HEK293 (cell line): ENCODE measurements around the gene SIRPB2.
"Not testable (repeated sequence)": the region's sequence is repeated elsewhere in the genome, so short reads cannot be mapped to it uniquely, and the experiment has no call there.

Experiments
- CTCF ChIA-PET: fragments of 350-600 bp; formaldehyde crosslinking; extraction: SDS; loops from one replicate; lab custom pipeline; 2021; ENCODE audit warnings: antibody characterized with exemption; lab: Yijun Ruan, JAX
- POLR2A ChIA-PET: fragments of 300-600 bp; formaldehyde crosslinking; extraction: SDS; loops from one replicate; lab custom pipeline; 2020; ENCODE audit warnings: antibody characterized with exemption, inconsistent platforms; lab: Yijun Ruan, JAX
- H3K27ac ChIP-seq: fragments of 200-500 bp; sonication (Bioruptor generic); 2 replicates; pipeline ENCODE4 v1.5.1; 2014; ENCODE audit warnings: low read depth, low read length, control low read depth, inconsistent platforms; ENCODE audit errors: extremely low read depth
- H3K36me3 ChIP-seq, 2 experiments: fragments of 200-500 bp in 1 of 2; sonication (Bioruptor generic) in 1 of 2; 1 replicate in 1 of 2; 2 replicates in 1 of 2; pipeline ENCODE4 v1.5.1; 2014 to 2017; ENCODE audit warnings: inconsistent platforms in 2 of 2, low read length in 2 of 2; ENCODE audit not compliant: control insufficient read depth in 2 of 2, insufficient read depth in 1 of 2
- H3K4me1 ChIP-seq: fragments of 200-500 bp; sonication (Bioruptor generic); 2 replicates; pipeline ENCODE4 v1.5.1; 2014; ENCODE audit warnings: mild to moderate bottlenecking, low read length, inconsistent platforms; ENCODE audit not compliant: control insufficient read depth, insufficient read depth
- H3K4me3 ChIP-seq: 2 replicates; pipeline ENCODE4 v1.5.1; 2011; ENCODE audit warnings: low read depth, mild to moderate bottlenecking, control low read depth, low read length, moderate library complexity
- H3K9me3 ChIP-seq: fragments of 200-500 bp; sonication (Bioruptor generic); 2 replicates; pipeline ENCODE4 v1.5.1; 2014; ENCODE audit warnings: low read depth, low read length, inconsistent platforms; ENCODE audit not compliant: control insufficient read depth, insufficient read depth
- IKZF3 ChIP-seq: fragments of 450-650 bp; IDR thresholded peaks from 2 replicates; pipeline ENCODE4 v1.5.0; 2018; ENCODE audit warnings: missing biosample characterization, mild to moderate bottlenecking, missing genetic modification characterization, moderate library complexity
- INSM2 ChIP-seq: fragments of 450-650 bp; formaldehyde crosslinking; IDR thresholded peaks from 2 replicates; pipeline ENCODE4 v1.5.1; 2016; ENCODE audit warnings: missing biosample characterization, missing genetic modification characterization
- REST ChIP-seq: fragments of 450-650 bp; formaldehyde crosslinking; IDR thresholded peaks from 2 replicates; pipeline ENCODE4 v1.5.1; 2016; ENCODE audit warnings: missing biosample characterization, missing genetic modification characterization
- SP3 ChIP-seq: fragments of 450-650 bp; formaldehyde crosslinking; IDR thresholded peaks from 2 replicates; pipeline ENCODE4 v1.5.1; 2016; ENCODE audit warnings: missing biosample characterization, missing genetic modification characterization
- ZNF121 ChIP-seq: fragments of 450-650 bp; formaldehyde crosslinking; IDR thresholded peaks from 2 replicates; pipeline ENCODE4 v1.5.1; 2016; ENCODE audit warnings: missing biosample characterization, missing genetic modification characterization
- ZNF140 ChIP-seq: fragments of 450-650 bp; formaldehyde crosslinking; IDR thresholded peaks from 2 replicates; pipeline ENCODE4 v1.5.1; 2016; ENCODE audit warnings: missing biosample characterization, missing genetic modification characterization
- ZNF175 ChIP-seq: fragments of 450-650 bp; formaldehyde crosslinking; IDR thresholded peaks from 2 replicates; pipeline ENCODE4 v1.5.1; 2016; ENCODE audit warnings: missing biosample characterization, missing genetic modification characterization
- ZNF248 ChIP-seq: fragments of 450-650 bp; formaldehyde crosslinking; IDR thresholded peaks from 2 replicates; pipeline ENCODE4 v1.5.1; 2017; ENCODE audit warnings: missing biosample characterization, missing genetic modification characterization
- ZNF335 ChIP-seq: fragments of 450-650 bp; formaldehyde crosslinking; conservative IDR thresholded peaks from 2 replicates; pipeline ENCODE4 v1.5.1; 2016; ENCODE audit warnings: missing biosample characterization, missing genetic modification characterization
- ZNF362 ChIP-seq: fragments of 450-650 bp; formaldehyde crosslinking; IDR thresholded peaks from 2 replicates; pipeline ENCODE4 v1.5.1; 2016; ENCODE audit warnings: missing biosample characterization, missing genetic modification characterization
- ZNF423 ChIP-seq: fragments of 450-650 bp; formaldehyde crosslinking; IDR thresholded peaks from 2 replicates; pipeline ENCODE4 v1.5.1; 2016; ENCODE audit warnings: missing biosample characterization, missing genetic modification characterization
- ZNF529 ChIP-seq: fragments of 450-650 bp; formaldehyde crosslinking; IDR thresholded peaks from 2 replicates; pipeline ENCODE4 v1.5.1; 2017; ENCODE audit warnings: missing genetic modification characterization, missing biosample characterization; ENCODE audit not compliant: insufficient replicate concordance
- ZNF707 ChIP-seq: fragments of 450-650 bp; formaldehyde crosslinking; IDR thresholded peaks from 2 replicates; pipeline ENCODE4 v1.5.1; 2016; ENCODE audit warnings: missing biosample characterization, missing genetic modification characterization
- ZSCAN16 ChIP-seq: fragments of 450-650 bp; formaldehyde crosslinking; IDR thresholded peaks from 2 replicates; pipeline ENCODE4 v1.5.1; 2016; ENCODE audit warnings: missing biosample characterization, missing genetic modification characterization
- TF ChIP-seq, protein P1 (sequence below): fragments of 450-650 bp; formaldehyde crosslinking; IDR thresholded peaks from 2 replicates; pipeline ENCODE4 v1.5.1; 2016; ENCODE audit warnings: missing biosample characterization, missing genetic modification characterization

Gene SIRPB2

GRCh38 chr20:1499528-1500420 is 8.6 kb upstream of the SIRPB2 start:
- Histone ChIP-seq H3K4me1 (peaks cover under 1% of the 10 kb centered on the region; the same call in 1 of the 2 replicates), H3K9me3 (no peaks in the 10 kb centered on the region; the same call in 1 of the 2 replicates), H3K36me3 (no peaks in the 10 kb centered on the region), H3K27ac (no peak overlapping the region), H3K4me3 (no peak overlapping the region)
- TF ChIP-seq INSM2 (tag by site-specific recombination) (no peak), ZNF175 (tag by site-specific recombination) (no peak), ZNF423 (tag by site-specific recombination) (no peak), ZNF140 (tag by site-specific recombination) (no peak), ZNF529 (tag by site-specific recombination) (no peak), ZSCAN16 (no peak), SP3 (no peak)
- TF ChIP-seq, protein P1, sequence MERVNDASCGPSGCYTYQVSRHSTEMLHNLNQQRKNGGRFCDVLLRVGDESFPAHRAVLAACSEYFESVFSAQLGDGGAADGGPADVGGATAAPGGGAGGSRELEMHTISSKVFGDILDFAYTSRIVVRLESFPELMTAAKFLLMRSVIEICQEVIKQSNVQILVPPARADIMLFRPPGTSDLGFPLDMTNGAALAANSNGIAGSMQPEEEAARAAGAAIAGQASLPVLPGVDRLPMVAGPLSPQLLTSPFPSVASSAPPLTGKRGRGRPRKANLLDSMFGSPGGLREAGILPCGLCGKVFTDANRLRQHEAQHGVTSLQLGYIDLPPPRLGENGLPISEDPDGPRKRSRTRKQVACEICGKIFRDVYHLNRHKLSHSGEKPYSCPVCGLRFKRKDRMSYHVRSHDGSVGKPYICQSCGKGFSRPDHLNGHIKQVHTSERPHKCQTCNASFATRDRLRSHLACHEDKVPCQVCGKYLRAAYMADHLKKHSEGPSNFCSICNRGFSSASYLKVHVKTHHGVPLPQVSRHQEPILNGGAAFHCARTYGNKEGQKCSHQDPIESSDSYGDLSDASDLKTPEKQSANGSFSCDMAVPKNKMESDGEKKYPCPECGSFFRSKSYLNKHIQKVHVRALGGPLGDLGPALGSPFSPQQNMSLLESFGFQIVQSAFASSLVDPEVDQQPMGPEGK (tag by site-specific recombination): no peak
- ChIA-PET CTCF (interaction anchor here (0.5 to 2.6 kb wide), 3 partner anchors 9 to 254 kb away, joined by 3 to 12 read pairs (median 11); partner anchors contain the start of gene NSFL1C), POLR2A (interaction anchor here (0.8 kb wide), 1 partner anchor 277 kb away, joined by 3 read pairs; no protein-coding TSS in a partner anchor)

DNA sequence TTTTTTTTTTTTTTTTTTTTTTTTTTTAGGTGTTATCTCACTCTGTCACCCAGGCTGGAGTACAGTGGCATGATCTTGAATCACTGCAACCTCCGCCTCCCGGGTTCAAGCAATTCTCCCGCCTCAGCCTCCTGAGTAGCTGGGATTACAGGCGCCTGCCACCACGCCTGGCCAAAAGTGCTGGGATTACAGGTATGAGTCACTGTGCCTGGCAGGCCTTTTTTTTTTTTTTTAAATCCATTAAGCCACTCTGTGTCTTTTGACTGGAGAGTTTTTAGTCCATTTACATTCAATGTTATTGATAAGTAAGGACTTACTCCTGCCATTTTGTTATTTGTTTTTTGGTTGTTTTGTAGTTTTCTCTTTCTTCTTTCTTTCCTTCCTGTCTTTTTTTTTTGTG is 6.2 kb upstream of the SIRPB2 start:
- TF ChIP-seq ZNF335 (tag by site-specific recombination) (0 out of 2 replicates have a peak, but pooled peaks have one; percentile 16), ZNF362 (tag by site-specific recombination) (0 out of 2 replicates have a peak, but pooled peaks have one; percentile 34)
- H3K4me1 ChIP-seq, H3K27ac ChIP-seq, H3K36me3 ChIP-seq, H3K4me3 ChIP-seq, H3K9me3 ChIP-seq: not testable (repeated sequence)
- ChIA-PET POLR2A (interaction anchor here (0.7 kb wide), 2 partner anchors 1214 to 1650 kb away, joined by 4 to 12 read pairs; no protein-coding TSS in a partner anchor), CTCF (interaction anchor here (0.6 kb wide), 2 partner anchors 17 to 266 kb away, joined by 3 read pairs; no protein-coding TSS in a partner anchor)

DNA sequence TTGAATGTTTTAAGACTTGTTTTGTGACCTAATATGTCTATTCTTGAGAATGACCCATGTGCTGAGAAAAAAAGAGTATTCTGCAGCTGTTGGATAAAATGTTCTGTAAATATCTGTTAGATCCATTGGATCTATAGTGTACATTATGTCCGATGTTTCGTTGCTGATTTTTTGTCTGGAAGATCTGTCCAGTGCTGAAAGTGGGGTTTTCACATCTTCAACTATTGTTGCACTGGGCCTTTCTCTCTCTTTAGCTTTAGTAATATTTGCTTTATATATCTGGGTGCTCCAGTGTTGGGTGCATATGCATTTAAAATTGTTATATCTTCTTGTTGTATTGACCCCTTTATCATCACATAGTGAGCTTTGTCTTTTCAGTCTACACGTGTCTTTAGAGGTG is 5.7 kb upstream of the SIRPB2 start:
- no peak overlapping the region for H3K4me3 ChIP-seq
- no peak for TF ChIP-seq ZNF707
- TF ChIP-seq ZNF121 (tag by site-specific recombination): no peak
- no peak for TF ChIP-seq IKZF3
- no peak for TF ChIP-seq ZNF248 (tag by site-specific recombination)
- TF ChIP-seq REST (tag by site-specific recombination): peak; percentile 79
- H3K36me3 ChIP-seq: no peaks in the 10 kb centered on the region
- H3K4me1 ChIP-seq: peaks cover 3% of the 10 kb centered on the region; the same call in 1 of the 2 replicates
- POLR2A ChIA-PET: interaction anchor here (0.7 kb wide), 2 partner anchors 1215 to 1651 kb away, joined by 4 to 12 read pairs; no protein-coding TSS in a partner anchor
- H3K9me3 ChIP-seq: no peaks in the 10 kb centered on the region
- CTCF ChIA-PET: interaction anchor here (0.5 to 0.6 kb wide), 2 partner anchors 17 to 30 kb away, joined by 3 read pairs; partner anchors contain the start of gene NSFL1C
- no peak overlapping the region for H3K27ac ChIP-seq
